Right atrium auricular region (tissue), 2 donors: ENCODE results near the gene CEP76. TPM values are rescaled to one million over a fixed set of nuclear protein-coding genes. Genes with fewer than 3 reads are reported as not detected.

Experiments used
- DNase-seq: peaks from one replicate; pipeline ENCODE4 v3.0.0-alpha.2; 2019; ENCODE audit warnings: low spot score
- H3K27ac ChIP-seq, 2 donors: fragments of 200-600 bp; sonication (generic); 1 replicate in 1 of 2; 2 replicates in 1 of 2; pipeline ENCODE4 v1.5.1; 2016 to 2019
- H3K27me3 ChIP-seq, 2 donors: fragments of 200-600 bp; sonication (generic); one replicate each; pipeline versions ENCODE4 v1.5.1 to v1.6.0; 2017 to 2019
- H3K36me3 ChIP-seq: fragments of 200-600 bp; sonication (generic); one replicate; pipeline ENCODE4 v1.5.1; 2016
- H3K4me1 ChIP-seq, 2 donors: fragments of 200-600 bp; sonication (generic); one replicate each; pipeline versions ENCODE4 v1.5.1 to v1.6.0; 2017 to 2019
- H3K4me3 ChIP-seq, 2 donors: fragments of 200-600 bp; sonication (generic); 1 replicate in 1 of 2; 2 replicates in 1 of 2; pipeline ENCODE4 v1.5.1; 2017 to 2019; ENCODE audit warnings: mild to moderate bottlenecking in 1 of 2, moderate library complexity in 1 of 2
- H3K9me3 ChIP-seq, 2 donors: fragments of 200-600 bp; sonication (generic); one replicate each; pipeline ENCODE4 v1.5.1; 2019
- total RNA-seq, 2 donors: library from RNA; depleted of rRNA; stranded (reverse); fragments of >200 nt; gene quantifications; one replicate each; pipeline ENCODE4 v1.1.0, GENCODE V29; 2016
- TF ChIP-seq, protein P1 (sequence below), 2 donors: fragments of 200-600 bp; sonication (generic); IDR thresholded peaks; one replicate each; pipeline ENCODE4 v1.5.1; 2019; ENCODE audit warnings: antibody characterized with exemption in 2 of 2

CEP76 gene
- total RNA-seq, 2 donors from 2014 or later, result 3.1 to 4.4 TPM

- H3K36me3 ChIP-seq, result peaks cover 29% of the 10 kb centered on the region
- DNase-seq, result no peak
- H3K4me3 ChIP-seq, result no peak overlapping the region
- TF ChIP-seq, protein P1, sequence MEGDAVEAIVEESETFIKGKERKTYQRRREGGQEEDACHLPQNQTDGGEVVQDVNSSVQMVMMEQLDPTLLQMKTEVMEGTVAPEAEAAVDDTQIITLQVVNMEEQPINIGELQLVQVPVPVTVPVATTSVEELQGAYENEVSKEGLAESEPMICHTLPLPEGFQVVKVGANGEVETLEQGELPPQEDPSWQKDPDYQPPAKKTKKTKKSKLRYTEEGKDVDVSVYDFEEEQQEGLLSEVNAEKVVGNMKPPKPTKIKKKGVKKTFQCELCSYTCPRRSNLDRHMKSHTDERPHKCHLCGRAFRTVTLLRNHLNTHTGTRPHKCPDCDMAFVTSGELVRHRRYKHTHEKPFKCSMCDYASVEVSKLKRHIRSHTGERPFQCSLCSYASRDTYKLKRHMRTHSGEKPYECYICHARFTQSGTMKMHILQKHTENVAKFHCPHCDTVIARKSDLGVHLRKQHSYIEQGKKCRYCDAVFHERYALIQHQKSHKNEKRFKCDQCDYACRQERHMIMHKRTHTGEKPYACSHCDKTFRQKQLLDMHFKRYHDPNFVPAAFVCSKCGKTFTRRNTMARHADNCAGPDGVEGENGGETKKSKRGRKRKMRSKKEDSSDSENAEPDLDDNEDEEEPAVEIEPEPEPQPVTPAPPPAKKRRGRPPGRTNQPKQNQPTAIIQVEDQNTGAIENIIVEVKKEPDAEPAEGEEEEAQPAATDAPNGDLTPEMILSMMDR (IDR thresholded peaks at IDR 0.05), result no peak
- H3K9me3 ChIP-seq, result no peaks in the 10 kb centered on the region
- H3K27me3 ChIP-seq, result no peaks in the 10 kb centered on the region
- no peaks in the 10 kb centered on the region for H3K4me1 ChIP-seq
- H3K27ac ChIP-seq, result no peak overlapping the region
Observed at GRCh38 chr18:12726331-12726730, 23.8 kb upstream of the CEP76 start.

DNA sequence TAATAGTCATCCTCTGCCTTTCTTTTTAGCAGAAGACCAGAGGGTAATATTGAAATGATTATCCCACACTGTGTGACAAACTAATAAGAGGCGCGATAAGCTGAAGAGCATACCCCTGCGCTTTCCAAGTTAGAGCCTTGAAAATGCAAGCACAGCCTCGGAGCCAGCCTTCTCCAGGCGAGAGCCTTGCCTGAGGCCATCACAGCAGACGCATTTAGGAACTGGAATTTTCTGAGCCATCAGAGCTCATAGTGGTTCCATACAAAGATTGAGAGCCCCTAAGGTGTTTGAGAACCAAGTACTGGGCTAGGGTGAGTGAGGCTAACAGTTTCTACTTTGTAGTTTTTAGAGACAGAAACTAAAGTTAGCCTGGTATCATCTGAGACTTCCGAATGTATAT lies 20.2 kb upstream of the CEP76 start:
- Histone ChIP-seq H3K4me3 (no peak overlapping the region), H3K4me1 (no peaks in the 10 kb centered on the region), H3K9me3 (no peaks in the 10 kb centered on the region), H3K27ac (no peak overlapping the region), H3K27me3 (no peaks in the 10 kb centered on the region), H3K36me3 (peaks cover 47% of the 10 kb centered on the region)
- TF ChIP-seq, protein P1 (IDR thresholded peaks at IDR 0.05), result no peak
- no peak for DNase-seq

DNA sequence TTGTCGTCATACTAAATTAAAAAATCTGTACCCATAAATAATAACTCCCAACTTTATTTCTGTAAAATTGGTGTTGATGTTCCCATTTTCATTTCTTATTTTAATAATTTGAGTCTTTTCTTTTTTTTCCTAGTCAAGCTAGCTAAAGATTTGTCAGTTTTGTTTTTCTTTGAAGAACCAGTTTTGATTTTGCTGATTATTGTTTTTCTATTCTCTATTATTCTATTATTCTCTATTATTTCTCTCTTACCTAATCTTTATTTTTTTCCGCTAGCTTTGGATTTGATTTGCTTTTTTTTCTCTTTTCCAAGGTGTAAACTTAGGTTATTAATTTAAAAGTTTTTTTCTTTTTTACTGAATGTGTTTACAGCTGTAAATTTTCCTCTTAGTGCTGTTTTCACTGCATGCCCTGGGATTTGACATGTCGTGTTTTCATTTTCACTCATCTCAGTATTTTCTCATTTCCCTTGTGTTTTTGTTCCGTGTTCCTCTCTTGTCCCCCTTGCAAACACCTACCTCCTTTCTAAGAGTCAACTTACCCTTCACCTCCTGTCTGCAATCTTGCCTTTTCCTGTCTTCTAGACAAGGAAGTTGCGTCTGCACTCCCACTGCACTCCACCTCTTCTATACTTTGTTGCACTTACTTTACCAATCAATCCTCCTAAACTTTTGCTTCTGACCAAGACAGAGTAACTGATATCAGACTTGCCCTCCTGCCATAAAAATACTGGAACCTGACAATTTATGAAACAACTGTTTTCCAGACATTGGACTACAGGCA lies 19.2 kb upstream of the CEP76 start:
- H3K9me3 ChIP-seq, result no peaks in the 10 kb centered on the region
- H3K4me1 ChIP-seq, result no peaks in the 10 kb centered on the region
- DNase-seq, result no peak
- H3K4me3 ChIP-seq, result no peak overlapping the region
- H3K27ac ChIP-seq, result no peak overlapping the region
- peaks cover 51% of the 10 kb centered on the region for H3K36me3 ChIP-seq
- TF ChIP-seq, protein P1 (IDR thresholded peaks at IDR 0.05), result no peak
- no peaks in the 10 kb centered on the region for H3K27me3 ChIP-seq

- TF ChIP-seq, protein P1 (IDR thresholded peaks at IDR 0.05), result no peak
- H3K4me1 ChIP-seq, result no peaks in the 10 kb centered on the region
- DNase-seq, result no peak
- H3K27ac ChIP-seq, result no peak overlapping the region
- H3K27me3 ChIP-seq, result no peaks in the 10 kb centered on the region
- peaks cover 79% of the 10 kb centered on the region for H3K36me3 ChIP-seq
- no peak overlapping the region for H3K4me3 ChIP-seq
- H3K9me3 ChIP-seq, result no peaks in the 10 kb centered on the region
Observed at GRCh38 chr18:12711446-12711845, 8.9 kb upstream of the CEP76 start.

- DNase-seq, result no peak
- Histone ChIP-seq H3K27me3 (no peaks in the 10 kb centered on the region), H3K27ac (peak overlapping the region; percentile 94 to 98), H3K4me1 (peaks cover 0 to 29% of the 10 kb centered on the region in 2 donors), H3K36me3 (peaks cover 27% of the 10 kb centered on the region), H3K4me3 (peak overlapping the region; percentile 81 to 92), H3K9me3 (no peaks in the 10 kb centered on the region)
- TF ChIP-seq, protein P1 (IDR thresholded peaks at IDR 0.05), result no peak
Observed at GRCh38 chr18:12703664-12704063, 1.1 kb upstream of the CEP76 start.
